IMR-90 (cell line): ENCODE results near the gene CTTN. TPM values are rescaled to one million over a fixed set of nuclear protein-coding genes. Genes with fewer than 3 reads are reported as not detected.
A peak's percentile ranks its signal among the peaks of the same experiment; 100 is the strongest.

Experiments used
- ATAC-seq: fragments of 200-7000 bp; cut with Tn5 transposase; 2 replicates; pipeline ENCODE4 v1.9.1; 2020; ENCODE audit warnings: low read depth, mild to moderate bottlenecking, moderate library complexity
- BruUV-seq: library from RNA; stranded (reverse); fragments of 400-500 nt; replicated peaks from 2 replicates; lab custom pipeline; 2021; lab: Mats Ljungman, UMichigan
- CTCF ChIA-PET: fragments of 300-600 bp; formaldehyde crosslinking; extraction: SDS; loops from one replicate; lab custom pipeline; 2021; ENCODE audit warnings: antibody characterized with exemption; lab: Yijun Ruan, JAX
- POLR2A ChIA-PET: fragments of 300-600 bp; sonication (Branson Sonifier 250); formaldehyde crosslinking; loops from one replicate; lab custom pipeline; 2022; ENCODE audit warnings: antibody characterized with exemption; ENCODE audit not compliant: unreplicated experiment; lab: Charles Lee
- DNase-seq: peaks from one replicate; pipeline ENCODE4 v3.0.0; 2013
- H2AFZ ChIP-seq: replicated peaks from 2 replicates; pipeline ENCODE3; 2013; ENCODE audit warnings: low read length, mild to moderate bottlenecking; ENCODE audit not compliant: poor library complexity
- H2AK5ac ChIP-seq: 2 replicates; pipeline ENCODE4 v1.6.1; 2013; ENCODE audit warnings: low read depth, low read length, inconsistent platforms
- H2AK9ac ChIP-seq: replicated peaks from 2 replicates; pipeline ENCODE3; 2013; ENCODE audit warnings: mild to moderate bottlenecking, low read depth, low read length, moderate library complexity; ENCODE audit not compliant: poor library complexity
- H2BK120ac ChIP-seq: 2 replicates; pipeline ENCODE4 v1.6.1; 2013; ENCODE audit warnings: low read depth, low read length, inconsistent platforms
- H2BK15ac ChIP-seq: 3 replicates; pipeline ENCODE4 v1.6.1; 2013; ENCODE audit warnings: low read depth, low read length, inconsistent platforms
- H2BK20ac ChIP-seq: 2 replicates; pipeline ENCODE4 v1.6.1; 2013; ENCODE audit warnings: low read depth, mild to moderate bottlenecking, inconsistent platforms, low read length, moderate library complexity
- H2BK5ac ChIP-seq: 2 replicates; pipeline ENCODE4 v1.6.1; 2013; ENCODE audit warnings: mild to moderate bottlenecking, low read depth, low read length, inconsistent platforms; ENCODE audit not compliant: poor library complexity, severe bottlenecking
- H3K14ac ChIP-seq: replicated peaks from 2 replicates; pipeline ENCODE4 v1.6.1; 2013; ENCODE audit warnings: low read depth, low read length, inconsistent platforms
- H3K18ac ChIP-seq: 2 replicates; pipeline ENCODE4 v1.6.1; 2013; ENCODE audit warnings: low read depth, low read length, control low read depth
- H3K23ac ChIP-seq: 2 replicates; pipeline ENCODE4 v1.6.1; 2013; ENCODE audit warnings: low read depth, low read length, inconsistent platforms
- H3K27ac ChIP-seq: 2 replicates; pipeline ENCODE4 v1.5.1; 2013; ENCODE audit warnings: mild to moderate bottlenecking, control low read depth, low read length; ENCODE audit not compliant: insufficient read depth
- H3K27me3 ChIP-seq: 2 replicates; pipeline ENCODE4 v1.6.1; 2013; ENCODE audit warnings: low read length; ENCODE audit not compliant: control insufficient read depth, insufficient read depth
- H3K36me3 ChIP-seq: 2 replicates; pipeline ENCODE4 v1.6.1; 2013; ENCODE audit warnings: low read length, mixed read lengths; ENCODE audit not compliant: control insufficient read depth, insufficient read depth
- H3K4ac ChIP-seq: 2 replicates; pipeline ENCODE4 v1.6.1; 2013; ENCODE audit warnings: low read depth, low read length, inconsistent platforms
- H3K4me1 ChIP-seq: 2 replicates; pipeline ENCODE4 v1.6.1; 2013; ENCODE audit warnings: low read length, mixed read lengths; ENCODE audit not compliant: control insufficient read depth, insufficient read depth
- H3K4me2 ChIP-seq: 2 replicates; pipeline ENCODE4 v1.6.1; 2013; ENCODE audit warnings: low read depth, mild to moderate bottlenecking, control low read depth, low read length, moderate library complexity
- H3K4me3 ChIP-seq: 2 replicates; pipeline ENCODE4 v1.5.1; 2013; ENCODE audit warnings: low read depth, mild to moderate bottlenecking, control low read depth, low read length, moderate library complexity; ENCODE audit not compliant: insufficient read depth
- H3K56ac ChIP-seq: 2 replicates; pipeline ENCODE4 v1.6.1; 2013; ENCODE audit warnings: low read length, inconsistent platforms; ENCODE audit not compliant: insufficient read depth; ENCODE audit errors: extremely low read depth
- H3K79me1 ChIP-seq, 2 experiments: 2 replicates each; pipeline ENCODE4 v1.6.1; 2013; ENCODE audit warnings: low read length in 2 of 2, inconsistent platforms in 1 of 2, low read depth in 1 of 2
- H3K9ac ChIP-seq: 2 replicates; pipeline ENCODE4 v1.6.1; 2013; ENCODE audit warnings: low read depth, low read length, control low read depth
- H3K9me1 ChIP-seq: 2 replicates; pipeline ENCODE4 v1.6.1; 2013; ENCODE audit warnings: low read length, inconsistent platforms; ENCODE audit not compliant: insufficient read depth
- H3K9me3 ChIP-seq: 2 replicates; pipeline ENCODE4 v1.6.1; 2013; ENCODE audit warnings: low read length; ENCODE audit not compliant: control insufficient read depth, insufficient read depth
- H4K20me1 ChIP-seq: 2 replicates; pipeline ENCODE4 v1.6.1; 2013; ENCODE audit warnings: low read length, inconsistent platforms; ENCODE audit not compliant: insufficient read depth
- H4K5ac ChIP-seq: 2 replicates; pipeline ENCODE4 v1.6.1; 2013; ENCODE audit warnings: mild to moderate bottlenecking, low read depth, low read length, control low read depth
- H4K8ac ChIP-seq, 2 experiments: 2 replicates each; pipeline ENCODE4 v1.6.1; 2013; ENCODE audit warnings: low read depth in 2 of 2, low read length in 2 of 2, control low read depth in 1 of 2, inconsistent platforms in 1 of 2
- H4K91ac ChIP-seq: 2 replicates; pipeline ENCODE4 v1.6.1; 2013; ENCODE audit warnings: low read depth, low read length, inconsistent platforms; ENCODE audit not compliant: insufficient read depth
- RAD21 ChIP-seq: IDR thresholded peaks from 2 replicates; pipeline ENCODE4 v1.6.1; 2012; ENCODE audit warnings: low read length, improper control_type of control experiment
- USF2 ChIP-seq: fragments of 150-350 bp; IDR thresholded peaks from 2 replicates; pipeline ENCODE4 v1.6.1; 2017; ENCODE audit warnings: mild to moderate bottlenecking, antibody characterized with exemption, low read length, low read depth
- WGBS, 2 experiments: methylation state at CpG; one replicate each; pipeline versions ENCODE4 v1.1.5 to v1.1.7; 2013; ENCODE audit warnings: missing lambda C conversion rate in 2 of 2; ENCODE audit not compliant: insufficient read length in 1 of 2; ENCODE audit errors: extremely low coverage in 2 of 2; 5-methylcytosine and 5-hydroxymethylcytosine counted together
- dilution Hi-C: fragments of 300-500 bp; cut with HindIII; formaldehyde crosslinking; loops from one replicate; pipeline ENCODE4 v1.14.3; 2018; ENCODE audit warnings: low sequenced_read_pairs; ENCODE audit not compliant: unreplicated experiment
- in situ Hi-C: fragments of 300-500 bp; cut with MboI; formaldehyde crosslinking; loops from 3 replicates; pipeline ENCODE4 v1.14.3; 2019; ENCODE audit warnings: low sequenced_read_pairs, inconsistent platforms, mixed read lengths
- intact Hi-C: fragments of 100-400 bp; cut with micrococcal nuclease; formaldehyde crosslinking; loops from 2 replicates; pipeline ENCODE4 v1.10.0; 2022
- polyA plus RNA-seq, 3 experiments: library from polyadenylated mRNA; depleted of rRNA; stranded (reverse); fragments of >200 nt; gene quantifications; 2 replicates each; pipeline ENCODE4 v1.2.3, GENCODE V29; 2012; ENCODE audit warnings: low replicate concordance in 1 of 3
- total RNA-seq: library from RNA; depleted of rRNA; stranded (reverse); fragments of >200 nt; gene quantifications from 2 replicates; pipeline ENCODE4 v1.2.3, GENCODE V29; 2012

CTTN gene
- total and polyA plus RNA-seq, 2 of the 4 experiments (the other 2 are of a cell fraction) = 287 to 296 TPM

GRCh38 chr11:70462818-70463477 lies 64.6 kb downstream of the CTTN start:
- POLR2A ChIA-PET = no interaction called here
- H2BK120ac ChIP-seq = no peak overlapping the region
- 96% methylated on average over 4 of the region's 12 CpGs; no CpG with 5 or more reads in 1 of the 2 experiments for WGBS, 2 experiments
- no peak overlapping the region for H3K56ac ChIP-seq
- H3K14ac ChIP-seq = no peak overlapping the region
- H2BK15ac ChIP-seq = no peak overlapping the region
- no peak overlapping the region for H2BK20ac ChIP-seq
- H4K5ac ChIP-seq = no peak overlapping the region
- no peak overlapping the region for H3K4me3 ChIP-seq
- H3K4me2 ChIP-seq = no peak overlapping the region
- no peaks in the 10 kb centered on the region for H3K9me1 ChIP-seq
- no peak overlapping the region for H3K18ac ChIP-seq
- no peaks in the 10 kb centered on the region for H3K4me1 ChIP-seq
- DNase-seq (no peak), ATAC-seq (no peak)
- H2BK5ac ChIP-seq = no peak overlapping the region
- no peak overlapping the region for H2AK5ac ChIP-seq
- dilution Hi-C loops = no loop called here
- H4K20me1 ChIP-seq = peaks cover 2% of the 10 kb centered on the region; the same call in 1 of the 2 replicates
- H3K27me3 ChIP-seq = peaks cover 33% of the 10 kb centered on the region
- BruUV-seq = no TSS peak
- no peak overlapping the region for H3K9ac ChIP-seq
- in situ Hi-C loops = no loop called here
- no peak overlapping the region for H3K27ac ChIP-seq
- H2AFZ ChIP-seq = no peak overlapping the region
- no peak overlapping the region for H2AK9ac ChIP-seq
- no peak overlapping the region for H4K91ac ChIP-seq
- no peaks in the 10 kb centered on the region; the same call in 1 of the 2 replicates for H3K9me3 ChIP-seq
- H3K23ac ChIP-seq = no peak overlapping the region
- TF ChIP-seq RAD21 = no peak
- peak; percentile 32; the same call in 1 of the 2 replicates for TF ChIP-seq USF2
- CTCF ChIA-PET = no interaction called here
- H3K4ac ChIP-seq = no peak overlapping the region
- intact Hi-C loops = no loop called here
- no peak overlapping the region for H4K8ac ChIP-seq
- H3K36me3 ChIP-seq = no peaks in the 10 kb centered on the region
- no peaks in the 10 kb centered on the region for H3K79me1 ChIP-seq
